Vagina (tissue), 2 donors: ENCODE results near the gene FSTL5. TPM values are rescaled to one million over a fixed set of nuclear protein-coding genes. Genes with fewer than 3 reads are reported as not detected.

Experiments
- DNase-seq, 2 donors: peaks; one replicate each; pipeline ENCODE4 v3.0.0-alpha.2; 2017; ENCODE audit errors: extremely low spot score in 2 of 2
- H3K27ac ChIP-seq: fragments of 200-600 bp; sonication (generic); one replicate; pipeline ENCODE4 v1.5.1; 2019
- H3K27me3 ChIP-seq: fragments of 200-600 bp; sonication (generic); one replicate; pipeline ENCODE4 v1.5.1; 2019
- H3K36me3 ChIP-seq, 2 donors: fragments of 200-600 bp; sonication (generic); one replicate each; pipeline ENCODE4 v1.5.1; 2017 to 2019
- H3K4me1 ChIP-seq: fragments of 200-600 bp; sonication (generic); one replicate; pipeline ENCODE4 v1.5.1; 2019
- H3K4me3 ChIP-seq, 2 donors: fragments of 200-600 bp; sonication (generic); 1 replicate in 1 of 2; 2 replicates in 1 of 2; pipeline ENCODE4 v1.5.1; 2016 to 2019
- H3K9me3 ChIP-seq: fragments of 200-600 bp; sonication (generic); one replicate; pipeline ENCODE4 v1.5.1; 2019
- POLR2A ChIP-seq, 2 donors: fragments of 450-650 bp; IDR thresholded peaks; one replicate each; pipeline ENCODE4 v1.6.1; 2017; ENCODE audit warnings: antibody characterized with exemption in 2 of 2, mild to moderate bottlenecking in 2 of 2, moderate library complexity in 2 of 2
- POLR2AphosphoS5 ChIP-seq, 2 donors: sonication (generic); formaldehyde crosslinking; IDR thresholded peaks; one replicate each; pipeline ENCODE4 v1.9.0; 2017; ENCODE audit warnings: antibody characterized with exemption in 2 of 2, mild to moderate bottlenecking in 2 of 2, low read depth in 1 of 2; ENCODE audit not compliant: insufficient read depth in 1 of 2
- intact Hi-C: fragments of 100-400 bp; cut with DNase I; formaldehyde crosslinking; loops from one replicate; pipeline ENCODE4 v1.15.1; 2023
- total RNA-seq: library from RNA; depleted of rRNA; stranded (reverse); fragments of >200 nt; gene quantifications from one replicate; pipeline ENCODE4 v1.2.3, GENCODE V29; 2016
- TF ChIP-seq, protein P1 (sequence below), 3 experiments: fragments of 450-650 bp in 2 of 3; fragments of 200-600 bp in 1 of 3; sonication (generic) in 1 of 3; IDR thresholded peaks; one replicate each; pipeline ENCODE4 v1.5.1; 2017 to 2019; ENCODE audit warnings: antibody characterized with exemption in 3 of 3, mild to moderate bottlenecking in 2 of 3, moderate library complexity in 2 of 3

FSTL5 gene
- total RNA-seq, 1 donor from 2014 or later: 0.74 TPM

DNA sequence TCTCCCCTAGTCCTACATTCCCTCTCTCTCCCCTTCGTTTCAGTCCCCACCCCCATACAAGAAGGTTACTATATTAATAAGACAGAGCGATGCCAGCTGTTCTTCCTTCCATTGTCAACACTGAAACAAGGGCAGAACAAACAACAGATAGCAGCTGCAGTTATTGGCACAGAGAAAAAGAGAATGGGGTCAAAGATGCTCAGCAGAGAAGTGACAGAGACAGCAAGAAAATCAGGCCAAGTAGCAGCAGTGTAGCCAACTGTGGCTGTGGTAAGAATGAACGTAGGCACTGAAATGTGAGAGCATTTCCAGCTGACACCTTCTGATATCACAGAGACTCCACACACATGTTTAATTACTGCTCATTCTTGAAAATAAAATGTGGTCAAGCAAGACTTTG lies 641.8 kb downstream of the FSTL5 start:
- no peaks in the 10 kb centered on the region for H3K4me1 ChIP-seq
- TF ChIP-seq, protein P1, sequence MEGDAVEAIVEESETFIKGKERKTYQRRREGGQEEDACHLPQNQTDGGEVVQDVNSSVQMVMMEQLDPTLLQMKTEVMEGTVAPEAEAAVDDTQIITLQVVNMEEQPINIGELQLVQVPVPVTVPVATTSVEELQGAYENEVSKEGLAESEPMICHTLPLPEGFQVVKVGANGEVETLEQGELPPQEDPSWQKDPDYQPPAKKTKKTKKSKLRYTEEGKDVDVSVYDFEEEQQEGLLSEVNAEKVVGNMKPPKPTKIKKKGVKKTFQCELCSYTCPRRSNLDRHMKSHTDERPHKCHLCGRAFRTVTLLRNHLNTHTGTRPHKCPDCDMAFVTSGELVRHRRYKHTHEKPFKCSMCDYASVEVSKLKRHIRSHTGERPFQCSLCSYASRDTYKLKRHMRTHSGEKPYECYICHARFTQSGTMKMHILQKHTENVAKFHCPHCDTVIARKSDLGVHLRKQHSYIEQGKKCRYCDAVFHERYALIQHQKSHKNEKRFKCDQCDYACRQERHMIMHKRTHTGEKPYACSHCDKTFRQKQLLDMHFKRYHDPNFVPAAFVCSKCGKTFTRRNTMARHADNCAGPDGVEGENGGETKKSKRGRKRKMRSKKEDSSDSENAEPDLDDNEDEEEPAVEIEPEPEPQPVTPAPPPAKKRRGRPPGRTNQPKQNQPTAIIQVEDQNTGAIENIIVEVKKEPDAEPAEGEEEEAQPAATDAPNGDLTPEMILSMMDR (IDR thresholded peaks at IDR 0.05): no peak
- no peak for TF ChIP-seq POLR2AphosphoS5 (IDR thresholded peaks at IDR 0.05; ENCODE audit: insufficient read depth in 1 of 2, low read depth in 1 of 2)
- no peak for TF ChIP-seq POLR2A (IDR thresholded peaks at IDR 0.05)
- H3K27ac ChIP-seq: no peak overlapping the region
- no peak for DNase-seq
- H3K4me3 ChIP-seq: no peak overlapping the region
- intact Hi-C loops: no loop called here
- H3K36me3 ChIP-seq: no peaks in the 10 kb centered on the region
- H3K27me3 ChIP-seq: no peaks in the 10 kb centered on the region
- no peaks in the 10 kb centered on the region for H3K9me3 ChIP-seq

DNA sequence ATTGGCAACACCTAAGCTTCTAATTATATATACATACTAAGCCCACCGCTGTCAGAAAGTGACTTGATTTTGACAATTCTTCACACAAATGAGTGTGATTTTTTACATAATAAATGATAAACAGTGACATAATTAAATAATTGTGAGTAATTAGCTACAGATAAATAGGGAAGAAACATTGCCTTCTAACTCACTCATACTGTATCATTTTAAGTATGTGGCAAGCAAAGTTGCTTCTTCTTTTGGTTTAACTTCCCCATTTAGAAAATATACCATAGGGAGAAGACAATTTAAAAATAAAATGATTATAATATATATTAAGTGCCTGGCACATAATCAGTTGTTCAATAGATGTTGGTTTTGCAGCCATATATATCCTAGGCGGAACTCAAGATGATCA lies 644.2 kb downstream of the FSTL5 start:
- no peaks in the 10 kb centered on the region for H3K27me3 ChIP-seq
- intact Hi-C loops: no loop called here
- H3K9me3 ChIP-seq: no peaks in the 10 kb centered on the region
- H3K36me3 ChIP-seq: no peaks in the 10 kb centered on the region
- H3K27ac ChIP-seq: no peak overlapping the region
- DNase-seq: no peak
- no peaks in the 10 kb centered on the region for H3K4me1 ChIP-seq
- TF ChIP-seq POLR2A (IDR thresholded peaks at IDR 0.05): no peak
- TF ChIP-seq, protein P1 (IDR thresholded peaks at IDR 0.05): no peak
- no peak for TF ChIP-seq POLR2AphosphoS5 (IDR thresholded peaks at IDR 0.05; ENCODE audit: insufficient read depth in 1 of 2, low read depth in 1 of 2)
- H3K4me3 ChIP-seq: no peak overlapping the region

DNA sequence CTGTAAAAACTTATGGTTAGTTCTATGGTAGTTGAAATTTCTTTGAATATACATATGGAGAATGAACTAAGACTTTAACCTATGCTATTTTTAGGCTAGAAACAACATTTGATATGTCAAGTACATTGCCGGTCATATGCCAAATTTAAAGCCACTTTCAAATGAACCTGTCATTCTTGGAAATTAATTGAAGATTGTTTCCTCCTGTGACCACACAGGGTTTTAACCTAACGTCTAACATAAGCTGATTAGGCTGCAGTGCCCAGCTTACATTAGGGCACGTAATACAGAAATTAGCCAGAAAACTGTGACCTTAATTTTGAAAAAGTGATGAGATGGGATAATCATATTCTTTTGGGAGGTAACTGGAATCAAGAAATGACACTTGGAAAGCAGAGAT lies 645.9 kb downstream of the FSTL5 start:
- no peaks in the 10 kb centered on the region for H3K4me1 ChIP-seq
- intact Hi-C loops: no loop called here
- H3K27ac ChIP-seq: no peak overlapping the region
- no peaks in the 10 kb centered on the region for H3K36me3 ChIP-seq
- no peaks in the 10 kb centered on the region for H3K9me3 ChIP-seq
- no peaks in the 10 kb centered on the region for H3K27me3 ChIP-seq
- TF ChIP-seq, protein P1 (IDR thresholded peaks at IDR 0.05): no peak
- no peak for TF ChIP-seq POLR2A (IDR thresholded peaks at IDR 0.05)
- no peak for TF ChIP-seq POLR2AphosphoS5 (IDR thresholded peaks at IDR 0.05; ENCODE audit: insufficient read depth in 1 of 2, low read depth in 1 of 2)
- no peak for DNase-seq
- H3K4me3 ChIP-seq: no peak overlapping the region

DNA sequence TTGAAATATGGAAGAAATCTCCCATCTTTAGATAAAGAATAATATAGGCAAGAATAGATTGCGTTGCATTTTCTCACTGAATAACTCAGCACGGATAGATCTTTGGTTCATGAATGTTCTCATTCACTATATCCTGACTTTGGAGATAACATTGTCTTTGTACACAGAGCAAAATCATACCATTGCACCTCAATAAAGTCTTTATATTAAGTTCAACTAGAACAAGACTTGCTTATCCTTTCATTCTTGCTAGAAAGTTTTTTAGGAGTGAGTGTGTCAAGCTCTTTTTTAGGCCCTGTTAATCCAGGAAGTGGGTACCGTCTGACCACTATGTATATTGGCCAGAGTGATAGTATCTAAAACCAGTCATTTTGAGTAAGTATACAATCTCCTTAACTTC lies 658.7 kb downstream of the FSTL5 start:
- H3K9me3 ChIP-seq: no peaks in the 10 kb centered on the region
- no peak for DNase-seq
- H3K4me1 ChIP-seq: no peaks in the 10 kb centered on the region
- H3K27ac ChIP-seq: no peak overlapping the region
- intact Hi-C loops: no loop called here
- no peak overlapping the region for H3K4me3 ChIP-seq
- TF ChIP-seq, protein P1 (IDR thresholded peaks at IDR 0.05): no peak
- TF ChIP-seq POLR2A (IDR thresholded peaks at IDR 0.05): no peak
- no peak for TF ChIP-seq POLR2AphosphoS5 (IDR thresholded peaks at IDR 0.05; ENCODE audit: insufficient read depth in 1 of 2, low read depth in 1 of 2)
- H3K27me3 ChIP-seq: no peaks in the 10 kb centered on the region
- no peaks in the 10 kb centered on the region for H3K36me3 ChIP-seq

DNA sequence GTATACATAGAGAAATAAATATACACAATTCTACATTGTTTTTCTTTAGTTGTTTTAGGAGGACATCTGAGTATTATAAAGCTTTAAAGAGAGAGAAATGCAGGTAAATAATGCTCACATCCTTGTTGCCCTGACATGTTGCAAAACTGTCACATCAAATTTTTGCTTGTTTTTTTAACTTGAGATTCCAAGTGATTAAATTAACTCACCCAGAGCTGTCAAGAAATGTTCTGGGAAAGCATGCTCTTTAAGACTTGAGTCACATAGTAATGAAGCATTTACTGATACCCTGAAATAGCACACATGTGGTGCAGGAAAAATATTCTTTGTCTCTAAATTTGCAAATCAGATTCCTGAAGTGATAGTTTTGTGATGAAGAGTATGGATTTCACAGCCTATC lies 665.6 kb downstream of the FSTL5 start:
- no peak for TF ChIP-seq POLR2AphosphoS5 (IDR thresholded peaks at IDR 0.05; ENCODE audit: insufficient read depth in 1 of 2, low read depth in 1 of 2)
- no peak for TF ChIP-seq POLR2A (IDR thresholded peaks at IDR 0.05)
- TF ChIP-seq, protein P1 (IDR thresholded peaks at IDR 0.05): no peak
- Histone ChIP-seq H3K27me3 (no peaks in the 10 kb centered on the region), H3K36me3 (no peaks in the 10 kb centered on the region), H3K4me1 (no peaks in the 10 kb centered on the region), H3K4me3 (no peak overlapping the region), H3K27ac (no peak overlapping the region), H3K9me3 (no peaks in the 10 kb centered on the region)
- no peak for DNase-seq
- intact Hi-C loops: no loop called here
